Stomach (tissue), 4 donors: ENCODE results near the gene TSEN54.

Source experiments
- CTCF ChIP-seq, 7 experiments: fragments of 450-650 bp in 4 of 7; fragments of 200-600 bp in 3 of 7; sonication (generic) in 3 of 7; IDR thresholded peaks; one replicate each; pipeline ENCODE4 v1.5.1; 2016 to 2019; ENCODE audit warnings: antibody characterized with exemption in 7 of 7, control low read depth in 2 of 7, mild to moderate bottlenecking in 1 of 7
- POLR2AphosphoS5 ChIP-seq, 3 donors: sonication (generic); formaldehyde crosslinking; IDR thresholded peaks; one replicate each; pipeline ENCODE4 v1.6.1; 2016; ENCODE audit warnings: antibody characterized with exemption in 3 of 3

- TF ChIP-seq POLR2AphosphoS5 (IDR thresholded peaks at IDR 0.05): no peak
- TF ChIP-seq CTCF (IDR thresholded peaks at IDR 0.05): peak in 3 of 7 experiments; percentile 6 to 23 (median 12)
These were observed 1.1 kb downstream of the TSEN54 start for GRCh38 chr17:75517297-75517865.
